ENCODE results near the gene SPIRE1. TPM values are rescaled to one million over a fixed set of nuclear protein-coding genes. Genes with fewer than 3 reads are reported as not detected.

Gene SPIRE1
- total RNA-seq (2022; extraction: Qiagen RNA extraction; ENCODE audit: low read depth) = 11.5 to 20.6 TPM (median 15.4 TPM) in 5 replicates

DNA sequence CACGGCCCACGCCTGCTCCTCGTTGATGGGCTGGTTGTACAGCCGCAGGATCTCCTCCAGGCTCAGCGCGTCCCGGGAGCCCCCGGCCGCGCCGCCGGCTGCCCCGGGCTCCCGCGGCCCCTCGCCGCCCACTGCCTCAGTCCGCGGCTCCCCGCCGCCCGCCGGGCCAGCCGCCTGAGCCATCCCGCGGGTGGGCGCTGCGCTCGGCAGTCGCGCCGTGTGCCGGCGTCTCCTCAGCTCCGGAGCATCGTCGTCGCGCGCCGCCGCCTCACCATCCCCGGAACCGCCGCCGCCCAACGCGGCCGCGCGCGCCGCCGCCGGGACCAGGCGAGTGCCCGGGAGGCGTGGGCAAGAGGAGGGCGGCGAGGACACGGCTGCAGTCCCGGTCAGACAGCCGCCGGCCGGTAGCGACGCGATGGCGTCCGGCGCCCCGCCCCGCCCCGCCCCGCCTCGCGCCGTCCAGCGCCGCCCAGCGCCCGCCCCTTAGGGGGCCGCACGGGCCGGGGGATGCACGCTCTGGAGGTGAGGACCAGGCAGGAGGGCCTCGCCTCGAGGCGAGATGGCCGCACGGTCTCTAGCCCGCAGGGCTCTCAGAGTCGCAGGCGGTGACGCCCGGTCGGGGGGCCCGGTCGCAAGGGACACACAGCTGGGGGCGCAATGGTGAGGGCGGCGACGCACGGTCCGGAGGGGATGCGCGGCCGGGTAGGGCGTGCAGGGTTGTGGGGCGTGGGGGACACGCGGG lies at the start of gene SPIRE1:
SPIRE1 (minus strand) TSS at position 424 of the 742 bp plus-strand sequence; CDS start at position 183, 241 bp downstream.

DNA sequence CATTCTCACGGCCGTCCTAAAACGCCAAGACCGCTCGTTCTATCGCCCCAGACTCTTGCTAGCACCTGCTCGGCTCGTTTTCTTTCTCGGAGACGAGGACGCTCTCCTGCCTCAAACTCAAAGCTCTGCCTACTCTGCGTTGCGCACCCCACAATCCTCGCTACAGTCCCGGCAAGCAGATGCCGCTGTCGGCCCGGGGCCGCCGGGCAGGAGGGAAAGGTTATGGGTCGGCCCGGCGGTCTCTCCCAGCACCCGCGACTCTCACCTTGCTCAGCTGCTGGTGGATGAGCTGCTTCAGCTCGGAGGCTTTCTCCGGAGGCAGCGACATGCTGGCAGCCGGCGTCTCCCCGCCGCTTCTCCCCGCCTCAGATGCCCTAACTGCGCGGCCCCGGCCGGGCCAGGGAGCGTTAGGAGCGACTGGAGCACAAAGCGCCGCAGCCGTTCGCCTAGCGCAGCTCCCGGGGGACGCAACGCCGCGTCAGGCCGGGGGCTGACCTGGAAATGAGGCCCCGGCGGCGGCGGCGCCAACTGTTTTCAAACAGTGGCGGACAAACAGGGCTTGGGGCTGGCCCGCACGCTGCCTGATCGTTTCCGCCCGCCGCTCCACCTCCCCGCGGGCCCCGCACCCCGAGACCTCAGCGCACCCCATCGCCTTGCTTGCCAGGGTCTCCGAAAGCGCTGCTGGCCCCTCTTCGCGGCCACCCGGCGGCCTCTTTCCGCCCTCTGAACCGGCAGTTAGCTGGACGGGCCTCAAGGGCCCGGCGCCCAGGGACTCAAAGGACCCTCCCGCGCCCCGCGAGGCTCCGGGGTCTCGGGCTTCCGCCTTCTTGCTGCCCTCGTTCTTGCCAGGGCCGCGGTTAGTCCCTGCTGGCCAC lies 44.6 kb upstream of the SPIRE1 start, which contains the start of the genes CEP76 and PSMG2:
CEP76 (minus strand) TSS at position 503 of the 875 bp plus-strand sequence; CDS start at position 328, 175 bp downstream.
PSMG2 (plus strand) TSS at position 822 of the 875 bp plus-strand sequence. CDS start 66 bp downstream, outside the sequence.

Other genes starting within 250 kb of the SPIRE1 start
- 6.8 to 8.3 TPM (median 7.9 TPM) in 5 replicates for gene CEP76, start 44.6 kb upstream of the SPIRE1 start, total RNA-seq (2022; extraction: Qiagen RNA extraction; ENCODE audit: low read depth)
- 71.4 to 77.8 TPM (median 74.4 TPM) in 5 replicates for gene PSMG2, start 44.9 kb upstream of the SPIRE1 start, total RNA-seq (2022; extraction: Qiagen RNA extraction; ENCODE audit: low read depth)
- 23.3 to 25.9 TPM (median 24.4 TPM) in 5 replicates for gene PTPN2, start 226.1 kb upstream of the SPIRE1 start, total RNA-seq (2022; extraction: Qiagen RNA extraction; ENCODE audit: low read depth)

All from A549 treated with CpdA at 1 μM for 4 hours (cell line).